HepG2 (cell line): ENCODE measurements around the gene URGCP. TPM values are rescaled to one million over a fixed set of nuclear protein-coding genes. Genes with fewer than 3 reads are reported as not detected.

Experiments
- ATF6 ChIP-seq: sonication (generic); formaldehyde crosslinking; conservative IDR thresholded peaks from 2 replicates; pipeline ENCODE4 v1.4.0; 2020; ENCODE audit warnings: missing genetic modification reagents
- BHLHE40 ChIP-seq: IDR thresholded peaks from 2 replicates; pipeline ENCODE4 v1.6.1; 2011; ENCODE audit warnings: low read length, improper control_type of control experiment
- FUBP1 ChIP-seq: sonication (generic); formaldehyde crosslinking; IDR thresholded peaks from 2 replicates; pipeline ENCODE4 v1.5.1; 2020; ENCODE audit warnings: missing genetic modification reagents, mild to moderate bottlenecking, borderline replicate concordance
- GPN1 ChIP-seq: sonication (generic); formaldehyde crosslinking; IDR thresholded peaks from 2 replicates; pipeline ENCODE4 v1.5.1; 2020; ENCODE audit warnings: missing genetic modification reagents, borderline replicate concordance
- GTF3A ChIP-seq: sonication (generic); formaldehyde crosslinking; conservative IDR thresholded peaks from 2 replicates; pipeline ENCODE4 v1.4.0; 2020; ENCODE audit warnings: mild to moderate bottlenecking, missing genetic modification reagents
- IRX3 ChIP-seq: sonication (generic); formaldehyde crosslinking; IDR thresholded peaks from 2 replicates; pipeline ENCODE4 v1.8.1; 2023; ENCODE audit warnings: mild to moderate bottlenecking, low read depth, missing genetic modification reagents, borderline replicate concordance
- NCOA2 ChIP-seq: sonication (generic); formaldehyde crosslinking; IDR thresholded peaks from 2 replicates; pipeline ENCODE4 v1.8.0; 2022; ENCODE audit warnings: inconsistent platforms
- RNF219 ChIP-seq: sonication (generic); formaldehyde crosslinking; IDR thresholded peaks from 2 replicates; pipeline ENCODE4 v1.5.0; 2020; ENCODE audit warnings: mild to moderate bottlenecking, missing genetic modification reagents
- SNAPC2 ChIP-seq: sonication (generic); formaldehyde crosslinking; IDR thresholded peaks from 2 replicates; pipeline ENCODE4 v1.8.1; 2022; ENCODE audit warnings: mild to moderate bottlenecking, missing genetic modification reagents
- SSRP1 ChIP-seq: IDR thresholded peaks from 2 replicates; pipeline ENCODE4 v1.6.1; 2016; ENCODE audit warnings: control low read depth
- TCF12 ChIP-seq, 2 experiments: fragments of 450-650 bp in 1 of 2; sonication (generic) in 1 of 2; formaldehyde crosslinking in 1 of 2; IDR thresholded peaks; 2 replicates each; pipeline versions ENCODE4 v1.6.1 to v1.8.0; 2017 to 2022; ENCODE audit warnings: antibody characterized with exemption in 1 of 2, mild to moderate bottlenecking in 1 of 2, missing genetic modification reagents in 1 of 2, moderate library complexity in 1 of 2
- ZFP37 ChIP-seq: sonication (generic); formaldehyde crosslinking; IDR thresholded peaks from 2 replicates; pipeline ENCODE4 v1.4.0; 2020; ENCODE audit warnings: missing genetic modification reagents, borderline replicate concordance
- ZNF138 ChIP-seq: sonication (generic); formaldehyde crosslinking; IDR thresholded peaks from 2 replicates; pipeline ENCODE4 v1.5.0; 2020; ENCODE audit warnings: mild to moderate bottlenecking, low read depth, missing genetic modification reagents
- ZNF589 ChIP-seq: sonication (generic); formaldehyde crosslinking; conservative IDR thresholded peaks from 2 replicates; pipeline ENCODE4 v1.8.0; 2022; ENCODE audit warnings: mild to moderate bottlenecking, moderate library complexity, missing genetic modification reagents
- ZNF660 ChIP-seq: sonication (generic); formaldehyde crosslinking; IDR thresholded peaks from 2 replicates; pipeline ENCODE4 v1.5.1; 2020; ENCODE audit warnings: mild to moderate bottlenecking, low read depth, missing genetic modification reagents, borderline replicate concordance
- ZNF713 ChIP-seq: sonication (generic); formaldehyde crosslinking; IDR thresholded peaks from 2 replicates; pipeline ENCODE4 v1.4.0; 2020; ENCODE audit warnings: mild to moderate bottlenecking, missing genetic modification reagents
- ZNF773 ChIP-seq: sonication (generic); formaldehyde crosslinking; IDR thresholded peaks from 2 replicates; pipeline ENCODE4 v1.4.0; 2020; ENCODE audit warnings: missing genetic modification reagents, borderline replicate concordance
- ZSCAN21 ChIP-seq: sonication (generic); formaldehyde crosslinking; IDR thresholded peaks from 2 replicates; pipeline ENCODE4 v1.8.0; 2022; ENCODE audit warnings: mild to moderate bottlenecking, missing genetic modification reagents, moderate library complexity, borderline replicate concordance
- polyA plus RNA-seq, 8 experiments: library from polyadenylated mRNA; depleted of rRNA in 3 of 8; stranded (reverse) in 7 of 8; unstranded in 1 of 8; fragments of >200 nt; fragmentation: Illumina TruSeq in 4 of 8; extraction: Trizol in 4 of 8; gene quantifications; 2 replicates each; pipeline versions ENCODE4 v1.2.1 to v1.2.3, GENCODE V29; 2011 to 2016; ENCODE audit warnings: low read depth in 4 of 8, missing spikeins in 1 of 8, mixed read lengths in 1 of 8; ENCODE audit not compliant: insufficient read depth in 1 of 8
- total RNA-seq, 5 experiments: library from RNA; depleted of rRNA; stranded (reverse); fragments of >200 nt; fragmentation: Illumina TruSeq; extraction: Trizol; gene quantifications; 2 replicates each; pipeline ENCODE4 v1.2.3, GENCODE V29; 2016; ENCODE audit warnings: low read depth in 1 of 5
- TF ChIP-seq, protein P1 (sequence below): IDR thresholded peaks from 2 replicates; pipeline ENCODE4 v1.6.1; 2018; ENCODE audit warnings: missing genetic modification reagents, mild to moderate bottlenecking, missing compliant biosample characterization
- TF ChIP-seq, protein P2 (sequence below): sonication (generic); formaldehyde crosslinking; IDR thresholded peaks from 2 replicates; pipeline ENCODE4 v1.8.0; 2022; ENCODE audit warnings: low read depth, missing genetic modification reagents

URGCP gene
- total and polyA plus RNA-seq, 2 of the 13 experiments (the other 11 are each of a cell fraction or from before 2014, with no cell fraction given) = 22.3 to 25.8 TPM

- TF ChIP-seq, protein P1, sequence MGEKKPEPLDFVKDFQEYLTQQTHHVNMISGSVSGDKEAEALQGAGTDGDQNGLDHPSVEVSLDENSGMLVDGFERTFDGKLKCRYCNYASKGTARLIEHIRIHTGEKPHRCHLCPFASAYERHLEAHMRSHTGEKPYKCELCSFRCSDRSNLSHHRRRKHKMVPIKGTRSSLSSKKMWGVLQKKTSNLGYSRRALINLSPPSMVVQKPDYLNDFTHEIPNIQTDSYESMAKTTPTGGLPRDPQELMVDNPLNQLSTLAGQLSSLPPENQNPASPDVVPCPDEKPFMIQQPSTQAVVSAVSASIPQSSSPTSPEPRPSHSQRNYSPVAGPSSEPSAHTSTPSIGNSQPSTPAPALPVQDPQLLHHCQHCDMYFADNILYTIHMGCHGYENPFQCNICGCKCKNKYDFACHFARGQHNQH (CRISPR knock-in tag) = peak; percentile 88; the same call in 1 of the 2 replicates
- TF ChIP-seq SSRP1 (CRISPR knock-in tag) = no peak; the same call in 1 of the 2 replicates
- TF ChIP-seq GPN1 = no peak
- TF ChIP-seq SNAPC2 (CRISPR knock-in tag) = peak; percentile 80; the same call in 1 of the 2 replicates
- TF ChIP-seq FUBP1 (CRISPR knock-in tag) = no peak
- TF ChIP-seq ZNF138 (CRISPR knock-in tag) = no peak
- TF ChIP-seq TCF12 (IDR thresholded peaks at IDR 0.05) = no peak
- no peak for TF ChIP-seq TCF12 (CRISPR knock-in tag; IDR thresholded peaks at IDR 0.05)
- TF ChIP-seq ZNF660 (CRISPR knock-in tag) = no peak
- TF ChIP-seq RNF219 (CRISPR knock-in tag) = 0 out of 2 replicates have a peak, but pooled peaks have one; percentile 54
- TF ChIP-seq IRX3 (CRISPR knock-in tag) = no peak
- TF ChIP-seq ZNF713 = no peak
- peak; percentile 83 for TF ChIP-seq NCOA2 (CRISPR knock-in tag)
- no peak for TF ChIP-seq ATF6
- no peak for TF ChIP-seq GTF3A
- TF ChIP-seq ZNF589 = no peak
- TF ChIP-seq ZFP37 = no peak
- no peak for TF ChIP-seq ZNF773 (CRISPR knock-in tag)
- TF ChIP-seq BHLHE40 = no peak
- peak; percentile 56; the same call in 1 of the 2 replicates for TF ChIP-seq ZSCAN21 (CRISPR knock-in tag)
- TF ChIP-seq, protein P2, sequence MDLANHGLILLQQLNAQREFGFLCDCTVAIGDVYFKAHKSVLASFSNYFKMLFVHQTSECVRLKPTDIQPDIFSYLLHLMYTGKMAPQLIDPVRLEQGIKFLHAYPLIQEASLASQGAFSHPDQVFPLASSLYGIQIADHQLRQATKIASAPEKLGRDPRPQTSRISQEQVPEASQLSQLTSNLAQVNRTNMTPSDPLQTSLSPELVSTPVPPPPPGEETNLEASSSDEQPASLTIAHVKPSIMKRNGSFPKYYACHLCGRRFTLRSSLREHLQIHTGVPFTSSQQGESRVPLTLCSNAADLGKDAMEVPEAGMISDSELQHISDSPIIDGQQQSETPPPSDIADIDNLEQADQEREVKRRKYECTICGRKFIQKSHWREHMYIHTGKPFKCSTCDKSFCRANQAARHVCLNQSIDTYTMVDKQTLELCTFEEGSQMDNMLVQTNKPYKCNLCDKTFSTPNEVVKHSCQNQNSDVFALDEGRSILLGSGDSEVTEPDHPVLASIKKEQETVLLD (CRISPR knock-in tag) = no peak
Observed at GRCh38 chr7:43905209-43905946, 1.0 kb downstream of the URGCP start (continued).
